NCI-H1436 treated with DMSO at 0.1 percent for 48 hours (cell line): ENCODE data around the gene GAS6.

Experiments
- DNase-seq: peaks from one replicate; lab custom pipeline; 2025; lab: John Stamatoyannopoulos, UW

Gene GAS6

GRCh38 chr13:113770937-113771336, 92.9 kb downstream of the GAS6 start:
- DNase-seq: no peak
